ENCODE results near the gene ZNF276. TPM values are rescaled to one million over a fixed set of nuclear protein-coding genes. Genes with fewer than 3 reads are reported as not detected.
"Not testable (repeated sequence)": the region's sequence is repeated elsewhere in the genome, so short reads cannot be mapped to it uniquely, and the experiment has no call there.

Gene ZNF276
- total RNA-seq, 4 donors from 2014 or later = 44.7 to 62.0 (median 52.8) TPM

DNA sequence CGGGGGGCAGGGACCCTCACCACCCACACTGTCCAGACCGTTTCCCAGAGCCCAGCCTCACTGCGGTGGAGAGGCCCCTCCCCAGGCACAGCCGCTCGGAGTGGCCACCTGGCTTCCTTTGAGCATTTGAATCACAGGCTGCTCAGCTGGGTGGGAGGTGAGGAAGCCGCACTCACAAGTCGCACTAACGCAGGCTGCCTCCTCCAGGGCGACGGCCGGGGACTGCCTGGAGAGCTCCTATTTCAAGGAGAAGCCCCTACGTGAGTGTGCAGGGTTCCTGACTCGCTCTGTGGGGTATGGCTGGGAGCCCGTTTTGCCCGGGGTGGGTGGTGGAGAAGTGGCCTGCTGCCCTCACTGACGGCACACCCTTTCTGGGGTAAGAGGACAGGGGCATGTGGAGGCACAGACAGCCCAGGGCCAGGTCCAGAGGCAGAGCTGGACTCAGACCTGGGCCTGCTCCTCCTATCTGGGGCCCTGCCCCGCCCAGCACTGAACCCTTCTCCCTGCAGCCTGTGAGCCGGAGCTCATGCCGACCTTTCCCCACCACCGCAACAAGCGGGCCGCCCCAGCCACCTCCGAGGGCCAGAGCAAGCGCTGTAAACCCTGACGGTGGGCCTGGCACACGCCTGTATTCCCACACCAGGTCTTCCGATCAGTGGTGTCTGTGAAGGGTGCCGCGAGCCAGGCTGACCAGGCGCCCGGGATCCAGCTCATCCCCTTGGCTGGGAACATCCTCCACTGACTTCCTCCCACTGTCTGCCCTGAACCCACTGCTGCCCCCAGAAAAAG is 26.1 kb upstream of the ZNF276 start:
- DNase-seq (ENCODE audit: low spot score in 2 of 2) = peak in 1 of 2 donors; percentile 84
- TF ChIP-seq, protein P1, sequence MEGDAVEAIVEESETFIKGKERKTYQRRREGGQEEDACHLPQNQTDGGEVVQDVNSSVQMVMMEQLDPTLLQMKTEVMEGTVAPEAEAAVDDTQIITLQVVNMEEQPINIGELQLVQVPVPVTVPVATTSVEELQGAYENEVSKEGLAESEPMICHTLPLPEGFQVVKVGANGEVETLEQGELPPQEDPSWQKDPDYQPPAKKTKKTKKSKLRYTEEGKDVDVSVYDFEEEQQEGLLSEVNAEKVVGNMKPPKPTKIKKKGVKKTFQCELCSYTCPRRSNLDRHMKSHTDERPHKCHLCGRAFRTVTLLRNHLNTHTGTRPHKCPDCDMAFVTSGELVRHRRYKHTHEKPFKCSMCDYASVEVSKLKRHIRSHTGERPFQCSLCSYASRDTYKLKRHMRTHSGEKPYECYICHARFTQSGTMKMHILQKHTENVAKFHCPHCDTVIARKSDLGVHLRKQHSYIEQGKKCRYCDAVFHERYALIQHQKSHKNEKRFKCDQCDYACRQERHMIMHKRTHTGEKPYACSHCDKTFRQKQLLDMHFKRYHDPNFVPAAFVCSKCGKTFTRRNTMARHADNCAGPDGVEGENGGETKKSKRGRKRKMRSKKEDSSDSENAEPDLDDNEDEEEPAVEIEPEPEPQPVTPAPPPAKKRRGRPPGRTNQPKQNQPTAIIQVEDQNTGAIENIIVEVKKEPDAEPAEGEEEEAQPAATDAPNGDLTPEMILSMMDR (IDR thresholded peaks at IDR 0.05) = no peak
- TF ChIP-seq POLR2A (IDR thresholded peaks at IDR 0.05) = no peak
- H3K4me3 ChIP-seq (ENCODE audit: low read depth, poor library complexity, severe bottlenecking) = no peak overlapping the region
- intact Hi-C loops (cut with DNase I; ENCODE audit: low total_unique reads) = no loop called here
- 85 to 88% methylated on average over 18 to 26 of the region's 31 CpGs for WGBS, 2 donors

DNA sequence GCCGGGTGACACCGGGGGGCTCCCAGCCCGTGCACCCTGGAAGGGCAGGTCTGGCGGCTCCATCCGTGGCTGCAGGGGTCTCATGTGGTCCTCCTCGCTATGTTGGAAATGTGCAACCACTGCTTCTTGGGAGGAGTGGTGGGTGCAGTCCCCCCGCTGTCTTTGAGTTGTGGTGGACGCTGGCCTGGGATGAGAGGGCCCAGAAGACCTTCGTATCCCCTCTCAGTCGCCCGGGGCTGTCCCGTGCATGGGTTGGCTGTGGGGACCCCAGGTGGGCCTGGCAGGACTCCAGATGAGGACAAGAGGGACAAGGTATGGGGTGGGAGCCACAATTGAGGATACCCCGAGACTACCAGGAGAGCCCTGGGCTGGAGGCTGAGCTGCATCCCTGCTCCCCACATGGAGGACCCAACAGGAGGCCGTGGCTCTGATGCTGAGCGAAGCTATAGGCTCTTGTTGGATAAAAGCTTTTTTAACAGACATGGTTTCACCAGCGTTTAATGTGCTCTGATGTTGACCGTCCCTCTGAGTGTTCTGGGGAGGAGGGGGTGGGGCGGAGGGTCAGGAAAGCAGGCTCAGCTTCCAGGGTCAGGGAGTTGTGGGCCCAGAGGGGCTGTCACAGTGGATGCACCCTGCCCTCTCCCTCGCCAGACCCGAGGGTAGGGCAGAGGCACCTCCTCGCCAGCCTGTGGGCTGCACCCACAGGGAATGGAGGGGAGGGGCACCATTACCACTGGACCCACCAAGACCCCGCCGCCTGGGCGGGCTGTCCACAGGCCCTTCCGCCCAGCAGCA is 25.3 kb upstream of the ZNF276 start:
- no peak overlapping the region for H3K4me3 ChIP-seq (ENCODE audit: low read depth, poor library complexity, severe bottlenecking)
- intact Hi-C loops (cut with DNase I; ENCODE audit: low total_unique reads) = no loop called here
- peak in 1 of 2 donors; percentile 81 for DNase-seq (ENCODE audit: low spot score in 2 of 2)
- 77 to 84% methylated on average over 12 to 23 of the region's 25 CpGs for WGBS, 2 donors
- TF ChIP-seq POLR2A (IDR thresholded peaks at IDR 0.05) = no peak
- TF ChIP-seq, protein P1 (IDR thresholded peaks at IDR 0.05) = no peak

DNA sequence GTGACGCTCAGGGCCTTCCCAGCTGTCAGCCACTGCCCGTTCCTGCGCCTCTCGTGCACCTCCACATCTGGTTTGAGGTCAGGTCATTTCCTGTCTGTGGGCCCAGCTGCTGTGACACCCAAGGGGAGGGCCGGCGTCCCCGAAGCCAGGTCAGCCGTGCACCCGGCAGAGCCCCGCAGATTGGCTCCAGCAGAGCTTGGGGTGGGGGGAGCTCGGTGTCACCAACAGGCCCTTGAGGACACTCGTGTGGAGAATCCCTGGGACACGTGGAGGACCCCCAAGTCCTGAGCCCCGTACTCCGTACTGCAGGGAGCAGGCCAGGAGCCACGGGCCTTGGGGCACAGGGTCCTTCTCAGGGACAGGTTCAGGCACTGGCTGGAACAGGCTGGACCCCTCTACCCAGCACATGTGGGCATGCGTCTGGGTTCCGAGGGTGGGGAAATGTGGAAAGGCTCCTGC is 24.6 kb upstream of the ZNF276 start:
- intact Hi-C loops (cut with DNase I; ENCODE audit: low total_unique reads) = no loop called here
- 85 to 88% methylated on average over 6 to 11 of the region's 18 CpGs for WGBS, 2 donors

DNA sequence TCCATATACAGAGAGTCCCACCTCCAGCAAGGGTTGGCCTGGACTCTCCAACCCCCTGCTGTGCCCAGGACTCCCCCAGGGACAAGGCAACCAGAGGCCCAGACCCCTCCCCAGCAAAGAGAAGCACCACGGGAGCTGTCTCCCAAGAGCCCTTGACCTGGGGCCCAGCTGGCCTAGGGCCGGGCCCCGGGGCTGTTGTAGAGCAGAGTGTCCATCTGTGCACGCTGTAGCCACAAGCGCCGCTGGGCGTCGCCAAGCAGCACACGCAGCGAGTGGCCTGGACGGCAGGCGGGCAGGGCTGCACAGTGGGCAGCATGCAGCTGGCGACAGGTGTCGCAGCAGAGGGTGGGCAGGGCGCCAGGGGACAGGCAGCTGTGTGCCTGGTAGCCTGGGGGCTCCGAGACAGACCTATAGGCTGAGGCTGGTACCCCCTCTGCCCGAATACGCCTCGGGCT is 24.1 kb upstream of the ZNF276 start:
- intact Hi-C loops (cut with DNase I; ENCODE audit: low total_unique reads) = no loop called here
- 91 to 92% methylated on average over 6 to 19 of the region's 19 CpGs for WGBS, 2 donors
- H3K4me3 ChIP-seq (ENCODE audit: low read depth, poor library complexity, severe bottlenecking) = no peak overlapping the region
- TF ChIP-seq, protein P1 (IDR thresholded peaks at IDR 0.05) = no peak
- TF ChIP-seq POLR2A (IDR thresholded peaks at IDR 0.05) = no peak
- DNase-seq (ENCODE audit: low spot score in 2 of 2) = no peak

More for the DNA sequence above, 24.6 kb upstream of the ZNF276 start:
- DNase-seq (ENCODE audit: low spot score in 2 of 2) = peak in 1 of 2 donors; percentile 83
- no peak overlapping the region for H3K4me3 ChIP-seq (ENCODE audit: low read depth, poor library complexity, severe bottlenecking)
- no peak for TF ChIP-seq POLR2A (IDR thresholded peaks at IDR 0.05)
- TF ChIP-seq, protein P1 (IDR thresholded peaks at IDR 0.05) = no peak

DNA sequence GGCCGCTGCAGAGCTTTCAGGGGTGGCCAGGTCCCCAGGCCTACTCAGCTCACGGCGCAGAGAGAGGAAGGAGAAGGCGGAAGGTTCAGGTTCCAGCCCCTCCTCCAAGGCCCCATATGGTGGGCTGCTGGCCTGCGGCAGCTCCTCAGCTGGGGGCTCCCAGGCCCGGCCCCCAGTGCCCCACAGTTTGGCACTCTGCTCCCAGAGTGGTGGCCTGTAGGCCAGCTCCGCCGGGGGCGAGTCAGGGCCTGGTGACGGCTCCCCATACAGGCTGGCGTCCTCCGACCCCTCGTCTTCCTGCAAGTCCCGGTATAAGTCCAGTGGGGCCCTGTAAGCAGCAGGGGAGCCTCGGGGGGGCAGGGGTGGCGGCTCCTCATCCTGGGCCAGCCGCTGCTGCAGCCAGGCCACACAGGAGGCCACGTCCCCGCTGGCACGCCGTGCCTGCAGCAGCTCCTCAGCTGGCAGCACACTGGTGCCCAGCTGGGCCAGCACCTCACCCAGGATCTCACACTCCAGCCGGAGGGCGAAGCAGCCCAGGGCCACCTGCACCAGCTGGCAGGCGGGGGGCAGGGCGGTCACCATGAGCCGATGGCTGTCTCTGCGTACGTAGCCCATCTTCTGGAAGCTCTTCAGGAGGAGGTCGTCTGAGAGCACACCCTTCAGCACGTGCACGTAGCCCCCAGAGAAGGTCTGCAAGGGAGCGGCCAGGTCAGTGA is 23.6 kb upstream of the ZNF276 start:
- DNase-seq (ENCODE audit: low spot score in 2 of 2) = no peak
- no peak overlapping the region for H3K4me3 ChIP-seq (ENCODE audit: low read depth, poor library complexity, severe bottlenecking)
- 82 to 91% methylated on average over 8 to 23 of the region's 32 CpGs for WGBS, 2 donors
- TF ChIP-seq, protein P1 (IDR thresholded peaks at IDR 0.05) = no peak
- intact Hi-C loops (cut with DNase I; ENCODE audit: low total_unique reads) = no loop called here

DNA sequence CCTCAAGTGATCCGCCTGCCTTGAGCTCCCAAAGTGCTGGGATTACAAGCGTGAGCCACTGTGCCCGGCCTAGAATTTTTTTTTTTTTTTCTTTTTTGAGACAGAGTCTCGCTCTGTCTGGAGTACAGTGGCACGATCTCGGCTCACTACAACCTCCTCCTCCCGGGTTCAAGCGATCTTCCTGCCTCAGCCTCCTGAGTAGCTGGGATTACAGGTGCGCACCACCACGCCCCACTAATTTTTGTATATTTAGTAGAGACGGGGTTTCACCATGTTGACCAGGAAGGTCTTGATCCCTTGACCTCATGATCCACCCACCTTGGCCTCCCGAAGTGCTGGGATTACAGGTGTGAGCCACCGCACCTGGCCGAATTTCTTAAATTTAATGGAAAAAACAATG is 22.6 kb upstream of the ZNF276 start:
- not testable (repeated sequence) for H3K4me3 ChIP-seq (ENCODE audit: low read depth, poor library complexity, severe bottlenecking); DNase-seq (ENCODE audit: low spot score in 2 of 2)
- WGBS, 2 donors = 94 to 97% methylated on average over 14 of the region's 14 CpGs

DNA sequence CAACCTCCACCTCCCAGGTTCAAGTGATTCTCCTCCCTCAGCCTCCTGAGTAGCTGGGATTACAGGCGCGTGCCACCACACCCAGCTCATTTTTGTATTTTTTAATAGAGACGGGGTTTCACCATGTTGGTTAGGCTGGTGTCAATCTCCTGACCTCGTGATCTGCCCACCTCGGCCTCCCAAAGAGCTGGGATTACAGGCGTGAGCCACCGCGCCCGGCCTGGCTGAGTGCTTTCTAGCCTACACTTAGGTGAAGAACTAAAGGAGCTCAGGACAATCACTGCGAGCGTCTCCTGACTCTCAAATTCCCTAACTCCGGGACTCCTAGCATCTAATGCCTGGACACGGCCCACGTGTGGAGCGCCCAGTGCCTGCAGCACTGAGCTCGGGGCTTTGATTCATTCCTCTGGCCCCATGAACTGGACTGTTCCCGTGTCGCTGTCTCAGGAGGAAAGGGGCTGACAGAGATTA is 21.7 kb upstream of the ZNF276 start:
- not testable (repeated sequence) for DNase-seq (ENCODE audit: low spot score in 2 of 2); H3K4me3 ChIP-seq (ENCODE audit: low read depth, poor library complexity, severe bottlenecking)
- WGBS, 2 donors = 56 to 62% methylated on average over 16 to 18 of the region's 18 CpGs
- intact Hi-C loops (cut with DNase I; ENCODE audit: low total_unique reads) = loop anchor here (10.0 kb wide), 1 partner anchor 165 kb away; no protein-coding TSS in a partner anchor

More for the DNA sequence above, 22.6 kb upstream of the ZNF276 start:
- intact Hi-C loops (cut with DNase I; ENCODE audit: low total_unique reads) = not testable (repeated sequence)
